Sigmoid colon (tissue), 4 donors: ENCODE results near the gene NUMB.

Experiments
- EP300 ChIP-seq, 4 donors: sonication (generic); formaldehyde crosslinking; IDR thresholded peaks; one replicate each; pipeline ENCODE4 v1.6.1; 2017; ENCODE audit warnings: antibody characterized with exemption in 4 of 4
- POLR2A ChIP-seq, 2 donors: fragments of 450-650 bp; IDR thresholded peaks; one replicate each; pipeline ENCODE4 v1.6.1; 2016; ENCODE audit warnings: antibody characterized with exemption in 2 of 2, mild to moderate bottlenecking in 2 of 2, moderate library complexity in 2 of 2
- POLR2AphosphoS5 ChIP-seq, 4 donors: sonication (generic); formaldehyde crosslinking; IDR thresholded peaks; one replicate each; pipeline ENCODE4 v1.6.1; 2017; ENCODE audit warnings: antibody characterized with exemption in 4 of 4
- TF ChIP-seq, protein P1 (sequence below), 4 experiments: fragments of 450-650 bp in 3 of 4; fragments of 200-600 bp in 1 of 4; IDR thresholded peaks; one replicate each; pipeline ENCODE4 v1.5.1; 2016 to 2019; ENCODE audit warnings: antibody characterized with exemption in 4 of 4, mild to moderate bottlenecking in 3 of 4, moderate library complexity in 2 of 4

DNA sequence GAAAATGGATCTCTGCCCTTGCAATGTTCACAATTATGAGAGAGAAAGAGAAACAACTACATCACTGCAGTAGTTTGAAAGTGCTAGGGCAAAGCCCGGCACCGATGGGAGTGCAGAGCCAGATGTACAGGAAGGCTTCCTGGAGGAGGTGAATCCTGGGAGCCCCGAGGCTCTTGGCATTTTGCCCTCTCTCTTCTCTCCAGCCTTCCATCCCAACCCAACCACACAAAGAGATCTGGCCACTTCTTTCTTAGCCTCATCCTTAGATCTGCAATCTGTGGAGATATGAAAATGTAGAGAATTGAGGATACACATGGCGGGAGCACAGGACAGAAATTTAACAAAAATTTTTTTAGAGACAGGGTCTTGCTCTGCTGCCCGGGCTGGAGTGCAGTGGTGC lies 224.3 kb downstream of the NUMB start:
- TF ChIP-seq, protein P1, sequence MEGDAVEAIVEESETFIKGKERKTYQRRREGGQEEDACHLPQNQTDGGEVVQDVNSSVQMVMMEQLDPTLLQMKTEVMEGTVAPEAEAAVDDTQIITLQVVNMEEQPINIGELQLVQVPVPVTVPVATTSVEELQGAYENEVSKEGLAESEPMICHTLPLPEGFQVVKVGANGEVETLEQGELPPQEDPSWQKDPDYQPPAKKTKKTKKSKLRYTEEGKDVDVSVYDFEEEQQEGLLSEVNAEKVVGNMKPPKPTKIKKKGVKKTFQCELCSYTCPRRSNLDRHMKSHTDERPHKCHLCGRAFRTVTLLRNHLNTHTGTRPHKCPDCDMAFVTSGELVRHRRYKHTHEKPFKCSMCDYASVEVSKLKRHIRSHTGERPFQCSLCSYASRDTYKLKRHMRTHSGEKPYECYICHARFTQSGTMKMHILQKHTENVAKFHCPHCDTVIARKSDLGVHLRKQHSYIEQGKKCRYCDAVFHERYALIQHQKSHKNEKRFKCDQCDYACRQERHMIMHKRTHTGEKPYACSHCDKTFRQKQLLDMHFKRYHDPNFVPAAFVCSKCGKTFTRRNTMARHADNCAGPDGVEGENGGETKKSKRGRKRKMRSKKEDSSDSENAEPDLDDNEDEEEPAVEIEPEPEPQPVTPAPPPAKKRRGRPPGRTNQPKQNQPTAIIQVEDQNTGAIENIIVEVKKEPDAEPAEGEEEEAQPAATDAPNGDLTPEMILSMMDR (IDR thresholded peaks at IDR 0.05), result no peak
- TF ChIP-seq EP300 (IDR thresholded peaks at IDR 0.05) (no peak), POLR2AphosphoS5 (IDR thresholded peaks at IDR 0.05) (no peak), POLR2A (IDR thresholded peaks at IDR 0.05) (no peak)
